Neural progenitor cell (in vitro differentiated cells): ENCODE results near the gene GPR62. TPM values are rescaled to one million over a fixed set of nuclear protein-coding genes. Genes with fewer than 3 reads are reported as not detected.

ENCODE experiments used
- DNase-seq: peaks from one replicate; pipeline ENCODE4 v3.0.0-alpha.2; 2016; ENCODE audit warnings: low spot score
- H2AFZ ChIP-seq: fragments of 200-600 bp; sonication (generic); replicated peaks from 2 replicates; pipeline ENCODE4 v1.6.1; 2016; ENCODE audit warnings: antibody characterized with exemption
- H3F3A ChIP-seq: fragments of 200-600 bp; sonication (generic); 2 replicates; pipeline ENCODE4 v1.6.1; 2016; ENCODE audit warnings: antibody characterized with exemption, low read depth
- H3K27ac ChIP-seq: fragments of 200-600 bp; sonication (generic); 2 replicates; pipeline ENCODE4 v1.5.1; 2016; ENCODE audit warnings: mild to moderate bottlenecking
- H3K27me3 ChIP-seq: fragments of 200-600 bp; sonication (generic); 2 replicates; pipeline ENCODE4 v1.6.1; 2016; ENCODE audit warnings: mild to moderate bottlenecking, moderate library complexity
- H3K36me3 ChIP-seq: fragments of 200-600 bp; sonication (generic); 2 replicates; pipeline ENCODE4 v1.5.1; 2016
- H3K4me1 ChIP-seq: fragments of 200-600 bp; sonication (generic); 2 replicates; pipeline ENCODE4 v1.6.1; 2016; ENCODE audit warnings: mixed run types
- H3K4me2 ChIP-seq: fragments of 200-600 bp; sonication (generic); 2 replicates; pipeline ENCODE4 v1.6.1; 2016
- H3K4me3 ChIP-seq: fragments of 200-600 bp; sonication (generic); 2 replicates; pipeline ENCODE4 v1.5.1; 2016
- H3K79me2 ChIP-seq: fragments of 200-600 bp; sonication (generic); 2 replicates; pipeline ENCODE4 v1.6.1; 2016; ENCODE audit warnings: low read depth
- H3K9ac ChIP-seq: fragments of 200-600 bp; sonication (generic); 2 replicates; pipeline ENCODE4 v1.6.1; 2016
- H3K9me3 ChIP-seq: fragments of 200-600 bp; sonication (generic); 2 replicates; pipeline ENCODE4 v1.5.1; 2016; ENCODE audit warnings: low read depth
- H4K20me1 ChIP-seq: fragments of 200-600 bp; sonication (generic); 2 replicates; pipeline ENCODE4 v1.6.1; 2016; ENCODE audit warnings: low read depth
- H3K27ac Mint-ChIP-seq: 3 replicates; pipeline ENCODE4 v1.8.0; 2021; ENCODE audit warnings: mixed read lengths
- H3K27me3 Mint-ChIP-seq: 2 replicates; pipeline ENCODE4 v1.8.0; 2022; ENCODE audit warnings: low read depth, mild to moderate bottlenecking, inconsistent platforms, moderate library complexity, mixed read lengths; ENCODE audit not compliant: insufficient read depth
- H3K36me3 Mint-ChIP-seq: 3 replicates; pipeline ENCODE4 v1.8.0; 2021; ENCODE audit warnings: mixed read lengths
- H3K4me1 Mint-ChIP-seq: 3 replicates; pipeline ENCODE4 v1.8.0; 2021; ENCODE audit warnings: mixed read lengths
- H3K4me3 Mint-ChIP-seq: 3 replicates; pipeline ENCODE4 v1.8.0; 2021; ENCODE audit warnings: mild to moderate bottlenecking, moderate library complexity, mixed read lengths
- H3K9me3 Mint-ChIP-seq: 3 replicates; pipeline ENCODE4 v1.8.0; 2020; ENCODE audit warnings: mixed read lengths
- EZH2 ChIP-seq: fragments of 200-600 bp; sonication (generic); IDR thresholded peaks from 2 replicates; pipeline ENCODE4 v1.6.1; 2017; ENCODE audit warnings: antibody characterized with exemption, mild to moderate bottlenecking, moderate library complexity
- EZH2phosphoT487 ChIP-seq: fragments of 200-600 bp; sonication (generic); IDR thresholded peaks from 2 replicates; pipeline ENCODE4 v1.6.1; 2017; ENCODE audit warnings: antibody characterized with exemption
- total RNA-seq: library from RNA; depleted of rRNA; stranded (reverse); fragments of >200 nt; gene quantifications from 2 replicates; pipeline ENCODE4 v1.2.3, GENCODE V29; 2015; ENCODE audit warnings: low replicate concordance
- TF ChIP-seq, protein P1 (sequence below): fragments of 200-600 bp; sonication (generic); IDR thresholded peaks from 2 replicates; pipeline ENCODE4 v1.5.1; 2017; ENCODE audit warnings: antibody characterized with exemption, mild to moderate bottlenecking

Gene GPR62
- total RNA-seq, 1 donor from 2014 or later = 0.21 TPM

DNA sequence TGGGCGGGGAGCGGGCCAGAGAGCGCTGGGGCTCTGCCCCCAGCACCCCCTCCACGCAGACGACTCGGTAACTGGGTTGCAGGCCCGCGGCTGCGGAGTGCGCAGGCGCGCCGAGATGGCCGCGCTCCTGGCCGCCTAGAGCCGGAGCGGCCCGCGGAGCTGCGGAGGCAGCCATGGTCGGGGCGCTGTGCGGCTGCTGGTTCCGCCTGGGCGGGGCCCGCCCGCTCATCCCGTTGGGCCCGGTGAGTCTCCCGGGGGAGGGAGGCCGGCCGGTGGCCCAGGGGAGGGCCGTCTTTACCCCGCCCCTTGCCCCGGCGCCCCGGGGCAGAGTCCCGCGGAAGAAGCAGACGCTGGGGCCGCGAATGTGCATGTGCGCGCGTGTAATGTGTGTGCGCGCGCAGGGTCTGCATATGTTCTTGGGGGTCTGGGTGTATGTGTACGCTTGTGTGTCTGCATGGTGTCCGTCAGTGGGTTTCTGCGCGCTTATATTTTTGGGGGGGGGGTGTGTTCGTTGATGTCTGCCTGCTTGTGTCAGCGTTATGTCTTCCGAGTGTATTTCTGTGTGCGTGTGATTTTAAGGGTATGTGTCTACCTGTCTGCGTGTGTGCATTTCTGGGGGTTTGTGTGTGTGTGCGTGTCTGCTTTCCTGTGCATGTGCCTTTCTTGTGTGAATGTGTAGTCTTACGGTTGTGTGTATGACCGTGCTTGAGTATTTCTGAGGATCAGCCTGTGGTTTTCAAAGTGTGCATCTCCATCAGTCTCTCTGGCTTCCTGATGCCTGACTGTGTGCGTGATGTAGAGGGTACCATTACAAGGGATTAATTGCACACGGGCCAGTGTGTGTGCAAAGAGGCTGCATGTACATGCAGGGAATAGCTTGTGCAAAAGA is 20.0 kb downstream of the GPR62 start, which contains the start of gene ABHD14A:
ABHD14A (plus strand) TSS at position 102 of the 889 bp plus-strand sequence; CDS start at position 174, 72 bp downstream.
- Histone ChIP-seq H3K36me3 (no peaks in the 10 kb centered on the region), H3K4me1 (peaks cover 23% of the 10 kb centered on the region), H3K79me2 (no peaks in the 10 kb centered on the region), H3K27ac (no peak within 1 kb of the TSS), H4K20me1 (no peaks in the 10 kb centered on the region), H2AFZ (peak within 1 kb of the TSS; percentile 69), H3K9ac (no peak within 1 kb of the TSS), H3K9me3 (no peaks in the 10 kb centered on the region), H3K27me3 (peaks cover 39% of the 10 kb centered on the region), H3F3A (peaks cover 45% of the 10 kb centered on the region), H3K4me3 (peak within 1 kb of the TSS; percentile 56), H3K4me2 (peak within 1 kb of the TSS; percentile 89)
- H3K4me1 Mint-ChIP-seq = peaks cover 41% of the 10 kb centered on the region
- H3K27ac Mint-ChIP-seq = peak within 1 kb of the TSS; percentile 34
- peak within 1 kb of the TSS; percentile 86 for H3K4me3 Mint-ChIP-seq
- H3K27me3 Mint-ChIP-seq = peaks cover 8% of the 10 kb centered on the region
- TF ChIP-seq, protein P1, sequence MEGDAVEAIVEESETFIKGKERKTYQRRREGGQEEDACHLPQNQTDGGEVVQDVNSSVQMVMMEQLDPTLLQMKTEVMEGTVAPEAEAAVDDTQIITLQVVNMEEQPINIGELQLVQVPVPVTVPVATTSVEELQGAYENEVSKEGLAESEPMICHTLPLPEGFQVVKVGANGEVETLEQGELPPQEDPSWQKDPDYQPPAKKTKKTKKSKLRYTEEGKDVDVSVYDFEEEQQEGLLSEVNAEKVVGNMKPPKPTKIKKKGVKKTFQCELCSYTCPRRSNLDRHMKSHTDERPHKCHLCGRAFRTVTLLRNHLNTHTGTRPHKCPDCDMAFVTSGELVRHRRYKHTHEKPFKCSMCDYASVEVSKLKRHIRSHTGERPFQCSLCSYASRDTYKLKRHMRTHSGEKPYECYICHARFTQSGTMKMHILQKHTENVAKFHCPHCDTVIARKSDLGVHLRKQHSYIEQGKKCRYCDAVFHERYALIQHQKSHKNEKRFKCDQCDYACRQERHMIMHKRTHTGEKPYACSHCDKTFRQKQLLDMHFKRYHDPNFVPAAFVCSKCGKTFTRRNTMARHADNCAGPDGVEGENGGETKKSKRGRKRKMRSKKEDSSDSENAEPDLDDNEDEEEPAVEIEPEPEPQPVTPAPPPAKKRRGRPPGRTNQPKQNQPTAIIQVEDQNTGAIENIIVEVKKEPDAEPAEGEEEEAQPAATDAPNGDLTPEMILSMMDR = no peak
- TF ChIP-seq EZH2 = peak; percentile 22
- no peaks in the 10 kb centered on the region for H3K9me3 Mint-ChIP-seq
- peak; percentile 88 for DNase-seq
- no peaks in the 10 kb centered on the region for H3K36me3 Mint-ChIP-seq

DNA sequence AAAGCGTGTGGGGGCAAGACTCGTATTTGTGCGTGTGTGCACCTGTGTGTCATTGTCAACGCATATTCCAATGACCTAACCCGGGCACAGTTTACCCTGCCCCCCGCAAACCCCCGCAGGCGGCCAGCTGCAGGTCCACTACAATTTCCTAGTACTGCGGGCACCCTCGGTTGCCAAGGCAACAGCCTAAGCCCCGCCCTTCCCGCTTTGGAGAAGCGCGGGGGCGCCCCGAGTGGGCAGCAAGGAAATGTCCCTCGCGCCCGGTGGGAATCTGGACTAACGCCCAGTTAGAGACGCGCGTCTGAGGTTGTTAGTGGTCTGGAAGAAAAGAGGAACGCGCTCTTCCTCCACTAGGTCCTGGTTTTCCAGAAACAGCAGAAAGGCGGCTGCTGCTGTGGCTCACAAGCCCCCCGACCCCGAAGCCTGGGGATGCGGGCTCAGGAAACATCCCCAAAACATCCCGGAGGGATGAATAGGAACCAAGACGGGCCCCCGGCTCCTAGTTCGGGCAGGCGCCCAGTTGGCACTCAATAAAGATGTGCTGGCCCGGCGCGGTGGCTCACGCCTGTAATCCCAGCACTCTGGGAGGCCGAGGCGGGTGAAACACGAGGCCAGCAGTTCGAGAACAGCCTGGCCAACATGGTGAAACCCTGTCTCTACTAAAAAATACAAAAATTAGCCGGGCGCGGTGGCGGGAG is 20.8 kb downstream of the GPR62 start:
- peak; percentile 88 for DNase-seq
- Histone ChIP-seq H3K36me3 (no peaks in the 10 kb centered on the region), H3K4me3 (peak overlapping the region; percentile 56), H3K9ac (no peak overlapping the region), H2AFZ (no peak overlapping the region), H3K4me2 (peak overlapping the region; percentile 89), H3K4me1 (peaks cover 23% of the 10 kb centered on the region), H3K79me2 (no peaks in the 10 kb centered on the region), H4K20me1 (no peaks in the 10 kb centered on the region), H3K9me3 (no peaks in the 10 kb centered on the region), H3F3A (peaks cover 41% of the 10 kb centered on the region), H3K27ac (no peak overlapping the region), H3K27me3 (peaks cover 39% of the 10 kb centered on the region)
- H3K4me1 Mint-ChIP-seq = peaks cover 33% of the 10 kb centered on the region
- TF ChIP-seq, protein P1 = peak; percentile 40
- TF ChIP-seq EZH2phosphoT487 (no peak), EZH2 (no peak)
- H3K27ac Mint-ChIP-seq = no peak overlapping the region
- no peaks in the 10 kb centered on the region for H3K9me3 Mint-ChIP-seq
- peaks cover 2% of the 10 kb centered on the region for H3K36me3 Mint-ChIP-seq
- peaks cover 7% of the 10 kb centered on the region for H3K27me3 Mint-ChIP-seq
- peak overlapping the region; percentile 83 for H3K4me3 Mint-ChIP-seq

GRCh38 chr3:51977446-51978142 is 22.4 kb downstream of the GPR62 start:
- peaks cover 39% of the 10 kb centered on the region for H3K27me3 ChIP-seq
- Mint-ChIP-seq H3K27me3 (peaks cover 7% of the 10 kb centered on the region), H3K27ac (peak overlapping the region; percentile 47), H3K36me3 (peaks cover 3% of the 10 kb centered on the region), H3K4me3 (peak overlapping the region; percentile 41), H3K4me1 (peaks cover 33% of the 10 kb centered on the region), H3K9me3 (no peaks in the 10 kb centered on the region)
- peaks cover 43% of the 10 kb centered on the region for H3F3A ChIP-seq
- no peak overlapping the region for H3K4me2 ChIP-seq
- H3K36me3 ChIP-seq = no peaks in the 10 kb centered on the region
- no peaks in the 10 kb centered on the region for H3K79me2 ChIP-seq
- H4K20me1 ChIP-seq = no peaks in the 10 kb centered on the region
- H3K4me1 ChIP-seq = peaks cover 30% of the 10 kb centered on the region
- TF ChIP-seq EZH2 (no peak), EZH2phosphoT487 (no peak)
- TF ChIP-seq, protein P1 = no peak
- no peak overlapping the region for H3K4me3 ChIP-seq
- no peak overlapping the region for H3K27ac ChIP-seq
- no peak overlapping the region for H2AFZ ChIP-seq
- no peak for DNase-seq
- no peaks in the 10 kb centered on the region for H3K9me3 ChIP-seq
- no peak overlapping the region for H3K9ac ChIP-seq
